ENCODE measurements around the gene RBM24. TPM values are rescaled to one million over a fixed set of nuclear protein-coding genes. Genes with fewer than 3 reads are reported as not detected.
"Not testable (repeated sequence)": the region's sequence is repeated elsewhere in the genome, so short reads cannot be mapped to it uniquely, and the experiment has no call there.

Gene RBM24
- total RNA-seq, 1 experiment from 2014 or later = 8.5 TPM

- DNase-seq (ENCODE audit: low read depth, low spot score) = no peak
Measured at GRCh38 chr6:17280552-17281090, 540 bp upstream of the RBM24 start.

GRCh38 chr6:17281497-17282481 is 628 bp downstream of the RBM24 start:
- in situ Hi-C loops (cut with HindIII; ENCODE audit: low pct_unique_long_range_greater_than_20kb, low sequenced_read_pairs) = no loop called here
- DNase-seq (ENCODE audit: low read depth, low spot score) = no peak

More at GRCh38 chr6:17280552-17281090, 540 bp upstream of the RBM24 start:
- in situ Hi-C loops (cut with HindIII; ENCODE audit: low pct_unique_long_range_greater_than_20kb, low sequenced_read_pairs) = no loop called here

- no peak for DNase-seq (ENCODE audit: low read depth, low spot score)
- in situ Hi-C loops (cut with HindIII; ENCODE audit: low pct_unique_long_range_greater_than_20kb, low sequenced_read_pairs) = no loop called here
Measured at GRCh38 chr6:17283074-17283473, 1.9 kb downstream of the RBM24 start.

- peak; percentile 36 for DNase-seq (ENCODE audit: low read depth, low spot score)
- in situ Hi-C loops (cut with HindIII; ENCODE audit: low pct_unique_long_range_greater_than_20kb, low sequenced_read_pairs) = no loop called here
Measured at GRCh38 chr6:17289630-17290061, 8.5 kb downstream of the RBM24 start.

- DNase-seq (ENCODE audit: low read depth, low spot score) = no peak
- in situ Hi-C loops (cut with HindIII; ENCODE audit: low pct_unique_long_range_greater_than_20kb, low sequenced_read_pairs) = no loop called here
Measured at GRCh38 chr6:17291778-17292177, 10.6 kb downstream of the RBM24 start.

DNA sequence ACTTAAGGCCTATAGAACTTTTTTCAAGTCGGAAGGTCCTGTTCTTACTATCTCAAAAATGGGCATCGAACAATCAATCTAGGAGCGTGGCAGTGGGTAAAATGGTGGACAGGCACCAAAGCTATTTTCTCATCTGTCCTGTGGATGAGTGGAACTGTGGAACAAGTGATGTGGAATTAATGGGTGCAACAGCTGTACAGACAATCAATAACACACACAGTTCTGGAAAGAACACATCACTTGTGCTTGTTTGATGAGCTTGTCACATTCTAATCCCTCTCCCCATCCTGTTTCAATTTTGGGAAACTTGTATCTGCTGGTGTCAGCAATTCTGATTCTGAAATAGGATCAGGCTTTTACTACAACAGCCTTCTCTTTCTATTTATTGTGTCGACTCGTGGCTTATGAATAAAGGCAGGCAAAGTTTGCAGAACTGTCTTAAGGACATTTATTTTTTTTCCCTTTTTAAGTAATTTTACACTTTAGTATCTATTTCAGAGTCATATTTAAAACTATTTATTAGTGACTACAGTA is 11.5 kb downstream of the RBM24 start:
- no peak for DNase-seq (ENCODE audit: low read depth, low spot score)
- in situ Hi-C loops (cut with HindIII; ENCODE audit: low pct_unique_long_range_greater_than_20kb, low sequenced_read_pairs) = no loop called here

DNA sequence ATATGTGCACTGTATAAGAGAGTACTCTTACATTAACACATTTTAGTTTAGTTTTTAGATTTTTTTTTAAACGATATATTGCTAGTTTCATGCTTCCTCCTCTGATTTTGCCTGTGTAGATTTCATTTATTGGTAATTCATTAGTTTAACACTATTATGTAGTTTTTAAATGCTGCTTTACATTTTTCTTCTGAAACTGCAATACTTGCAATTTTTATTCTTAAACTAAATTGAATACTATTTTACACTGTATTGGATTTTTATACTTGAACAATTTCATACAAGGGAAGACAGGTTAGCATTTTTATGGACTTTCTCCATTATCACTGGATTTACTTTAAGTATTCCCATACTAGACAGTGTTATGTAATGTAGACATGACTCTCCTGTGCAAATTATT is 12.2 kb downstream of the RBM24 start:
- DNase-seq (ENCODE audit: low read depth, low spot score) = no peak
- in situ Hi-C loops (cut with HindIII; ENCODE audit: low pct_unique_long_range_greater_than_20kb, low sequenced_read_pairs) = no loop called here

- no peak for DNase-seq (ENCODE audit: low read depth, low spot score)
- in situ Hi-C loops (cut with HindIII; ENCODE audit: low pct_unique_long_range_greater_than_20kb, low sequenced_read_pairs) = no loop called here
Measured at GRCh38 chr6:17297271-17298080, 16.3 kb downstream of the RBM24 start.

DNA sequence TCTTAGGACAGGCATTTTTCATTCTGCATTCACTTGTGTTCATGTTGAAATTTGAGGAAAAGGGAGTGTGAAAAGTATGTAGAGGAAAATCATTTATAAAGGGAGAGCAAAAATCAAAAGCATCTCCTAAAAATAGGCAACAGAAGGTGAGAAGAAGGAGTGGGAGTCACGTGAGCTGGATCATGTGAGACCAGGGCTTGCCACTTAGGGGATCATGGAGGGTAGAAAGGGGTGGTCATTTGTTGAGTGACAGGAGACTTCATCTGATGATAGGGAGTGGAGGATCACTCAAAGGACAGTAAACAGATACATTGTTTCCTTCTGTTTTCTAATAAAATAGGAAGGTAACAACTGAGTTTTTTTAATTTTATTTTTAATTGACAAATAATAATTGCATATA is 17.1 kb downstream of the RBM24 start:
- DNase-seq (ENCODE audit: low read depth, low spot score) = no peak
- in situ Hi-C loops (cut with HindIII; ENCODE audit: low pct_unique_long_range_greater_than_20kb, low sequenced_read_pairs) = no loop called here

DNA sequence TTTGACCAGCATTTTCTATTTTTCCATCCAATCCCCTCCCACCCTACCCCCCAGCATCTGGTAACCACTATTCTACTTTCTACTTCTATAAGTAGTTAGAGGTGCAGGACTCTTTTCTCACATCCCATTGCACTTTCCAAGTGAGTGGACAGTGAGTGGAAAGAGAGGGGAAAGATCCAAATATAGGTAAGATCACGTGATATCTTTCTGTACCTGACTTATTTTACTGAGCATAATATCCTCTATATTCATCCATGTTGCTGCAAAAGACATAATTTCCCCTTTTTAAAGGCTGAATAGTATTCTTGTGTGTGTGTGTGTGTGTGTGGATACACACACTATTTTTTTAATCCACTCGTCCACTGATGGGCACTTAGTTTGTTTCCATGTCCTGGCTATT is 18.1 kb downstream of the RBM24 start:
- in situ Hi-C loops (cut with HindIII; ENCODE audit: low pct_unique_long_range_greater_than_20kb, low sequenced_read_pairs) = no loop called here
- DNase-seq (ENCODE audit: low read depth, low spot score) = no peak

DNA sequence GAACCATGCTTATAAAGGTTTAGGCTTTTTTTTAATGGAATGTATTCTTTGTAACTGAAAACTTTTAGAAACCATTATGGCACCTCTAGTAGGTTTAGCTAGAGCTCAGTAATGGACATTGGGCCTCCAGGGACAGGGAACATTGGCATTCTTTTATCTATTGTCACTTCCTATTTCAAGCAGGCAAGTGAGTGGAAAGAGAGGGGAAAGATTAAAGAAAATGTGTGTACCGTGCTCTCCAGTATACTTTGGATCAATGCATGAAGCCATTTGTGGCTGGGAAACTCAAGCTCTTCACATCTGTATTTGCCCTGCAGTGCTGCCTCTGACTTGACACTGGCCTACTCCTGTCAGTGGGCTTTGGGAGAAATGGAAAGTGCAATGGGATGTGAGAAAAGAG is 18.6 kb downstream of the RBM24 start:
- no peak for DNase-seq (ENCODE audit: low read depth, low spot score)
- in situ Hi-C loops (cut with HindIII; ENCODE audit: low pct_unique_long_range_greater_than_20kb, low sequenced_read_pairs) = no loop called here

- in situ Hi-C loops (cut with HindIII; ENCODE audit: low pct_unique_long_range_greater_than_20kb, low sequenced_read_pairs) = no loop called here
- DNase-seq (ENCODE audit: low read depth, low spot score) = no peak
Measured at GRCh38 chr6:17300637-17301036, 19.5 kb downstream of the RBM24 start.

DNA sequence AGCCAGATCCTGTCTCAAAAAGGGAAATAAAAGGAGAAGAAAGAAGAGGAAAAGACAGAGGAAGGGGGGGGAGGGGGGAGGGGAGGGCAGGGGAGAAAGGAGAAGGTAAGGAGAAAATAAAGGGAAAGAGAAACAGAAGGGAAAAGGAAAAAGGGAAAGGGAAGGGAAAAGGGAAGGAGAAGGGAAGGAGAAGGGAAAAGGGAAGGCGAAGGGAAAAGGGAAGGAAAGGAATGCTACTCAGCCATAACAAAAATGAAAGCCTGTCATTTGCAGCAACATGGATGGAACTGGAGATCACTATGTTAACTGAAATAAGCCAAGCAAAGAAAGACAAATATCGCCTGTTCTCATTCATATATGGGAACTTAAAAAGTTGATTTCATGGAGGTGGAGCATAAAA is 22.3 kb downstream of the RBM24 start:
- in situ Hi-C loops (cut with HindIII; ENCODE audit: low pct_unique_long_range_greater_than_20kb, low sequenced_read_pairs) = no loop called here
- no peak for DNase-seq (ENCODE audit: low read depth, low spot score)

DNA sequence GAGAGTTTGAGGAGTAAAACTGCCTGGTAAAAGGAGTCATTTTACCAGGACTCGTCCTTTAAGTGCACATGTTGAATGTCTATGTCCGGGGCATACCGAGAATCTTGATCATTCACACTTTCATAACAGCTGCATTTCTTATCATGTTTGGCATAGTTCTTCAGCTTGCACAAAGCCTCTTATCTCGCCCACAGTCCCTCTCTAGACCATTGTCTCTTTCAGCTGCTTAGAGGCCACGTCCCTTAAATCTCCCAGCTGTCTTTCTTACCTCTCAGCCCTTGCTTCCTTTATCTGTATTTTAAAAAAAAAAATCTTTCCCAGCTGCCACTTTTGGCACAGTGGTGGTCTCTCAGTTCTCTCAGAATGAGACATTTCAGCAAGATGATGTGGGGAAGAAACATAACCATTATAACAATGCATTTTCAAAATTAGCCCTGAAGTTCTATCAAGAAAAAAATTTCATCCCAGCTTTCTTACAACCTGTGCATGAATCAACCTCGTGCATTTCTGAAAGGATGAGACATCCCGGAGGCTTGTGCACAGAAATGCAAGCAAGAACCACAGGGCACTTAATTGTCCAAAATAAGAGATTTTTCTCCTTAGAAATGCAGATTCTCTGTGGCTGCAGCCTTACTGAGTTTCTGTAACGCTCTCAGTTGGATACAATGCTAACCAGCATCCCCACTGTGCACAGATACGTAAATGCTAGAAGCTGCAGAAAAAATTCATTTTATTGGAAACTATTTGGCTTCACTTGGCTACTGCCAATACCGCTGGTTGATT is 24.2 kb downstream of the RBM24 start:
- DNase-seq (ENCODE audit: low read depth, low spot score) = no peak
- in situ Hi-C loops (cut with HindIII; ENCODE audit: low pct_unique_long_range_greater_than_20kb, low sequenced_read_pairs) = no loop called here

DNA sequence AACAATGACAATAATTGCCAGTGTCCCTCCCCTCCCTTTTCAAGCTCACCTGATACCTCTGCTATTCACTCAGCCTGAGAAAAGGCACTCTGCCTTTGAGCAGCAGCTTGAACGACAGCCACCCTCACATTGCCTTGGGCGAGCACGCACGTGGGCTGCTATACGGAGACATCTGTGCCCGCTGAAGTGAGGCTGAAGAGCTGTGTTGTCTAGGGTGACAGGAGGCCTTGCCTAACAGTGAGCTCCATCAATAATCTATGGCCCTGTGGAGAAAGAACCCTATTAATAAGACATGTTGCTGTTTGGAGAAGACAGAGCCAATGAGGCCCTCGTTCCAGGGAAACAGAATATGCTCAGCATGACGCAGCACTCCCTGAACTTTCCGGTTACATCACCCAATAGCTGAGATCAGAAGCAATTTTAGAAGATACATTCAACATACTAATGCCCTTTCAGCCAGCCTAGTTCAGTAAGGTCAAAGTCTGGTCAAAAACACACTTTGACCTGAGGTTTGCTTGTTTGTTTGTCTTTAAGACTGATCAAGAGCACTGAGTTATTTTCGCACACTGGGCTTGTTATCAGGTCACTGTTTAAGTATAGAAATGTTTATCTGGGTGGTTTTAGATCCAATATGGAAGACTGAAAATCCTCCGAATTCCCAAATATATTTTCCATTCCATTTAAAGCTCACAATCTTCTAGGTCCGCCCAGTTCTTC is 30.6 kb downstream of the RBM24 start:
- DNase-seq (ENCODE audit: low read depth, low spot score) = peak; percentile 23
- in situ Hi-C loops (cut with HindIII; ENCODE audit: low pct_unique_long_range_greater_than_20kb, low sequenced_read_pairs) = no loop called here

- in situ Hi-C loops (cut with HindIII; ENCODE audit: low pct_unique_long_range_greater_than_20kb, low sequenced_read_pairs) = not testable (repeated sequence)
Measured at GRCh38 chr6:17313238-17313637, 32.1 kb downstream of the RBM24 start.

DNA sequence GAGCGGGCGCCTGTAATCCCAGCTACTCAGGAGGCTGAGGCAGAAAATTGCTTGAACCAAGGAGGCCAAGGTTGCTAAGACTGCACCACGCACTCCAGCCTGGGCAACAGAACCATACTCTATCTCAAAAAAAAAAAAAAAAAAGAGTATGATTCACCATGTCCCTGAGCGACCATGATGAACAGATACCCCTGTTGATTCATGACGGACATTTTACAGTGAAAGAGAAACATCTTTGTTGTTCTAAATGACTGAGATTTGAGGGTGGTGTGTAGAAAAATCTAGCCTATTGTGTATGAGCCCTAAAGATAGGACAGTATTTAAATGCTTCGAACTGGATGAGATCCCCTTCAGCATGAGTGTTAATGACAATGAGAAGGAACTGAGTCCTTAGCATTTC is 32.8 kb downstream of the RBM24 start:
- in situ Hi-C loops (cut with HindIII; ENCODE audit: low pct_unique_long_range_greater_than_20kb, low sequenced_read_pairs) = no loop called here
- peak; percentile 62 for DNase-seq (ENCODE audit: low read depth, low spot score)

More at GRCh38 chr6:17313238-17313637, 32.1 kb downstream of the RBM24 start:
- not testable (repeated sequence) for DNase-seq (ENCODE audit: low read depth, low spot score)

All from SK-MEL-5 (cell line).